GM23338 (cell line): ENCODE data around the gene CD5L. TPM values are rescaled to one million over a fixed set of nuclear protein-coding genes. Genes with fewer than 3 reads are reported as not detected.

ENCODE experiments used
- ATAC-seq: fragments of 200-7000 bp; cut with Tn5 transposase; 3 replicates; pipeline ENCODE4 v1.9.1; 2020
- DNase-seq: peaks from one replicate; pipeline ENCODE4 v3.0.0-alpha.2; 2015; ENCODE audit warnings: low spot score
- H2AFZ ChIP-seq: fragments of 200-600 bp; sonication (generic); 2 replicates; pipeline ENCODE4 v1.8.0; 2016; ENCODE audit warnings: antibody characterized with exemption, mild to moderate bottlenecking, moderate library complexity
- H3F3A ChIP-seq: fragments of 200-600 bp; sonication (generic); replicated peaks from 2 replicates; pipeline ENCODE4 v1.8.0; 2017; ENCODE audit warnings: antibody characterized with exemption, mixed run types, low read depth
- H3K27ac ChIP-seq: fragments of 200-600 bp; sonication (generic); 2 replicates; pipeline ENCODE4 v1.6.1; 2016; ENCODE audit warnings: low read depth
- H3K27me3 ChIP-seq: fragments of 200-600 bp; sonication (generic); 2 replicates; pipeline ENCODE4 v1.8.0; 2016; ENCODE audit warnings: mild to moderate bottlenecking, mixed run types, moderate library complexity; ENCODE audit not compliant: insufficient read depth
- H3K36me3 ChIP-seq: fragments of 200-600 bp; sonication (generic); 2 replicates; pipeline ENCODE4 v1.8.0; 2016; ENCODE audit warnings: mild to moderate bottlenecking; ENCODE audit not compliant: insufficient read depth
- H3K4me1 ChIP-seq: fragments of 200-600 bp; sonication (generic); 2 replicates; pipeline ENCODE4 v1.8.0; 2016; ENCODE audit warnings: mild to moderate bottlenecking, moderate library complexity; ENCODE audit not compliant: insufficient read depth
- H3K4me2 ChIP-seq: fragments of 200-600 bp; sonication (generic); 2 replicates; pipeline ENCODE4 v1.7.1; 2017; ENCODE audit warnings: mixed run types
- H3K4me3 ChIP-seq: fragments of 200-600 bp; sonication (generic); 2 replicates; pipeline ENCODE4 v1.6.1; 2016; ENCODE audit warnings: mixed run types
- H3K79me2 ChIP-seq: fragments of 200-600 bp; sonication (generic); replicated peaks from 2 replicates; pipeline ENCODE4 v1.8.0; 2017; ENCODE audit warnings: mild to moderate bottlenecking; ENCODE audit not compliant: insufficient read depth
- H3K9me2 ChIP-seq: fragments of 200-600 bp; sonication (generic); 2 replicates; pipeline ENCODE4 v1.8.0; 2017; ENCODE audit not compliant: insufficient read depth
- H4K20me1 ChIP-seq: fragments of 200-600 bp; sonication (generic); replicated peaks from 2 replicates; pipeline ENCODE4 v1.8.0; 2017; ENCODE audit warnings: mild to moderate bottlenecking; ENCODE audit not compliant: insufficient read depth
- H3K27ac Mint-ChIP-seq: 2 replicates; pipeline ENCODE4 v1.8.0; 2020; ENCODE audit warnings: inconsistent platforms, mild to moderate bottlenecking, moderate library complexity, mixed read lengths
- H3K27me3 Mint-ChIP-seq: 3 replicates; pipeline ENCODE4 v1.8.0; 2022; ENCODE audit warnings: low read depth, mild to moderate bottlenecking, moderate library complexity, mixed read lengths, inconsistent platforms; ENCODE audit not compliant: insufficient read depth, poor library complexity
- H3K36me3 Mint-ChIP-seq: 3 replicates; pipeline ENCODE4 v1.8.0; 2021; ENCODE audit warnings: low read depth, mild to moderate bottlenecking, inconsistent platforms, moderate library complexity, mixed read lengths
- H3K4me1 Mint-ChIP-seq: 3 replicates; pipeline ENCODE4 v1.8.0; 2020; ENCODE audit warnings: mild to moderate bottlenecking, inconsistent platforms, mixed read lengths
- H3K4me3 Mint-ChIP-seq: 3 replicates; pipeline ENCODE4 v1.8.0; 2021; ENCODE audit warnings: moderate library complexity, mild to moderate bottlenecking, inconsistent platforms, mixed read lengths
- H3K9me3 Mint-ChIP-seq: 3 replicates; pipeline ENCODE4 v1.8.0; 2020; ENCODE audit warnings: moderate library complexity, mild to moderate bottlenecking, inconsistent platforms, mixed read lengths
- CREB1 ChIP-seq: fragments of 250-450 bp; sonication (Bioruptor Pico); IDR thresholded peaks from 2 replicates; pipeline ENCODE4 v1.5.0; 2020; ENCODE audit warnings: low read depth, mild to moderate bottlenecking, moderate library complexity
- STAT1 ChIP-seq: IDR thresholded peaks from one replicate; pipeline ENCODE4 v1.6.1; 2016; ENCODE audit warnings: antibody characterized with exemption; ENCODE audit not compliant: unreplicated experiment
- ZNF331 ChIP-seq: fragments of 250-450 bp; sonication (Bioruptor Pico); IDR thresholded peaks from 2 replicates; pipeline ENCODE4 v1.5.0; 2020; ENCODE audit warnings: low read depth, mild to moderate bottlenecking, moderate library complexity
- ZNF462 ChIP-seq: fragments of 250-450 bp; sonication (Bioruptor Pico); IDR thresholded peaks from 2 replicates; pipeline ENCODE4 v1.5.0; 2020; ENCODE audit warnings: mild to moderate bottlenecking, moderate library complexity
- long read RNA-seq: library from polyadenylated mRNA; unstranded; transcript quantifications from one replicate; pipeline ENCODE4 v2.0.0, GENCODE V29; 2020; ENCODE audit not compliant: unreplicated experiment
- polyA plus RNA-seq: library from polyadenylated mRNA; unstranded; fragments of >200 nt; fragmentation: Nextera tagmentation; extraction: Ambion mirVana; gene quantifications from 2 replicates; pipeline ENCODE4 v1.2.1, GENCODE V29; 2016
- total RNA-seq: library from RNA; depleted of rRNA; stranded (reverse); fragments of >200 nt; shearing (Covaris generic); gene quantifications from 2 replicates; pipeline ENCODE4 v1.2.3, GENCODE V29; 2014; rRNA removed
- TF ChIP-seq, protein P1 (sequence below): IDR thresholded peaks from 2 replicates; pipeline ENCODE4 v1.6.1; 2016; ENCODE audit warnings: antibody characterized with exemption

CD5L gene
- total RNA-seq (not detected in 2 replicates), polyA plus RNA-seq (not detected in 2 replicates)
- long read RNA-seq: 0 reads

GRCh38 chr1:157841708-157842107 is at the start of gene CD5L:
Gene CD5L (minus strand): TSS chr1:157841808. CDS start chr1:157841701, 107 bp downstream.
- H3K4me1 ChIP-seq: no peaks in the 10 kb centered on the region
- H3K36me3 ChIP-seq: no peaks in the 10 kb centered on the region
- no peak within 1 kb of the TSS for H3K27ac ChIP-seq
- Mint-ChIP-seq H3K27me3 (peaks cover 4% of the 10 kb centered on the region), H3K9me3 (no peaks in the 10 kb centered on the region; the same call in 1 of the 3 replicates), H3K36me3 (no peaks in the 10 kb centered on the region), H3K4me3 (no peak within 1 kb of the TSS), H3K27ac (no peak within 1 kb of the TSS), H3K4me1 (no peaks in the 10 kb centered on the region)
- DNase-seq (no peak), ATAC-seq (no peak)
- no peak within 1 kb of the TSS for H2AFZ ChIP-seq
- peaks cover 8% of the 10 kb centered on the region for H3K9me2 ChIP-seq
- no peaks in the 10 kb centered on the region for H4K20me1 ChIP-seq
- TF ChIP-seq STAT1 (no peak), ZNF462 (CRISPR knock-in tag) (no peak), ZNF331 (CRISPR knock-in tag) (no peak), CREB1 (CRISPR knock-in tag) (no peak)
- TF ChIP-seq, protein P1, sequence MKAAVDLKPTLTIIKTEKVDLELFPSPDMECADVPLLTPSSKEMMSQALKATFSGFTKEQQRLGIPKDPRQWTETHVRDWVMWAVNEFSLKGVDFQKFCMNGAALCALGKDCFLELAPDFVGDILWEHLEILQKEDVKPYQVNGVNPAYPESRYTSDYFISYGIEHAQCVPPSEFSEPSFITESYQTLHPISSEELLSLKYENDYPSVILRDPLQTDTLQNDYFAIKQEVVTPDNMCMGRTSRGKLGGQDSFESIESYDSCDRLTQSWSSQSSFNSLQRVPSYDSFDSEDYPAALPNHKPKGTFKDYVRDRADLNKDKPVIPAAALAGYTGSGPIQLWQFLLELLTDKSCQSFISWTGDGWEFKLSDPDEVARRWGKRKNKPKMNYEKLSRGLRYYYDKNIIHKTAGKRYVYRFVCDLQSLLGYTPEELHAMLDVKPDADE: no peak
- no peaks in the 10 kb centered on the region for H3F3A ChIP-seq
- no peak within 1 kb of the TSS for H3K4me2 ChIP-seq
- no peaks in the 10 kb centered on the region for H3K27me3 ChIP-seq
- no peak within 1 kb of the TSS for H3K4me3 ChIP-seq
- no peaks in the 10 kb centered on the region for H3K79me2 ChIP-seq
